Transverse colon (tissue), 3 donors: Measurements from ENCODE around the gene TRDN.

Experiments used
- EP300 ChIP-seq: sonication (generic); formaldehyde crosslinking; IDR thresholded peaks from one replicate; pipeline ENCODE4 v1.6.1; 2017; ENCODE audit warnings: antibody characterized with exemption, low read depth
- POLR2A ChIP-seq: fragments of 450-650 bp; IDR thresholded peaks from one replicate; pipeline ENCODE4 v1.6.1; 2016; ENCODE audit warnings: antibody characterized with exemption, mild to moderate bottlenecking, moderate library complexity
- TF ChIP-seq, protein P1 (sequence below), 5 experiments: fragments of 200-600 bp in 3 of 5; fragments of 450-650 bp in 2 of 5; sonication (generic) in 3 of 5; IDR thresholded peaks; 1 replicate in 2 of 5; 2 replicates in 3 of 5; pipeline ENCODE4 v1.5.1; 2016 to 2017; ENCODE audit warnings: antibody characterized with exemption in 5 of 5, inconsistent platforms in 3 of 5, mild to moderate bottlenecking in 2 of 5, moderate library complexity in 1 of 5

DNA sequence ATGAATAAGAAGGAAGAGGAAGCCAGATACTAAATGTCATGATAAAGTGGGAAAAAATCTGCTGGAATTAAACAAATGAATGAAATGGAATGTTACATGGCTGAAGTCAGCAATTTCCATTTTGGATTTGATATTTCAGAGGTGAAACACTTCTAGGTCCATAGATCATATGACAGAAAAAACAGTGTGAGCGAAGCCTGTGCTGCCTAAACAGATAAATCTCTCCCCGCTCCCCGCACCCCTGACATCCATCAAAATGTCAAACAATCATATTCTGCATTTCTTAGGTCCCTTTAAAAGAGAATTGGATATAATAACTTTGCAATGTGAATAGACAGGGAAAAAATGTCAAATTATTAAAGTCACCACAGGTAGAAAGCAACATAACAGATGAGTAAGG lies 26.0 kb upstream of the TRDN start:
- no peak for TF ChIP-seq POLR2A
- TF ChIP-seq, protein P1, sequence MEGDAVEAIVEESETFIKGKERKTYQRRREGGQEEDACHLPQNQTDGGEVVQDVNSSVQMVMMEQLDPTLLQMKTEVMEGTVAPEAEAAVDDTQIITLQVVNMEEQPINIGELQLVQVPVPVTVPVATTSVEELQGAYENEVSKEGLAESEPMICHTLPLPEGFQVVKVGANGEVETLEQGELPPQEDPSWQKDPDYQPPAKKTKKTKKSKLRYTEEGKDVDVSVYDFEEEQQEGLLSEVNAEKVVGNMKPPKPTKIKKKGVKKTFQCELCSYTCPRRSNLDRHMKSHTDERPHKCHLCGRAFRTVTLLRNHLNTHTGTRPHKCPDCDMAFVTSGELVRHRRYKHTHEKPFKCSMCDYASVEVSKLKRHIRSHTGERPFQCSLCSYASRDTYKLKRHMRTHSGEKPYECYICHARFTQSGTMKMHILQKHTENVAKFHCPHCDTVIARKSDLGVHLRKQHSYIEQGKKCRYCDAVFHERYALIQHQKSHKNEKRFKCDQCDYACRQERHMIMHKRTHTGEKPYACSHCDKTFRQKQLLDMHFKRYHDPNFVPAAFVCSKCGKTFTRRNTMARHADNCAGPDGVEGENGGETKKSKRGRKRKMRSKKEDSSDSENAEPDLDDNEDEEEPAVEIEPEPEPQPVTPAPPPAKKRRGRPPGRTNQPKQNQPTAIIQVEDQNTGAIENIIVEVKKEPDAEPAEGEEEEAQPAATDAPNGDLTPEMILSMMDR (IDR thresholded peaks at IDR 0.05) = no peak
- TF ChIP-seq EP300 = no peak
